Dedifferentiated amniotic fluid mesenchymal stem cell (primary cell): ENCODE results near the gene PIK3C2B.
"Not testable (repeated sequence)": the region's sequence is repeated elsewhere in the genome, so short reads cannot be mapped to it uniquely, and the experiment has no call there.

Experiments used
- DNase-seq: peaks from one replicate; pipeline ENCODE4 v3.0.0-alpha.2; 2016; ENCODE audit errors: extremely low spot score

PIK3C2B gene

GRCh38 chr1:204494281-204495077, at the start of gene PIK3C2B:
TSS of gene PIK3C2B (minus strand) at chr1:204494805. CDS start at chr1:204469802, 25,003 bp downstream.
- peak; percentile 63 for DNase-seq

- no peak for DNase-seq
These were observed 49.7 kb upstream of the PIK3C2B start for GRCh38 chr1:204544321-204544720.

DNA sequence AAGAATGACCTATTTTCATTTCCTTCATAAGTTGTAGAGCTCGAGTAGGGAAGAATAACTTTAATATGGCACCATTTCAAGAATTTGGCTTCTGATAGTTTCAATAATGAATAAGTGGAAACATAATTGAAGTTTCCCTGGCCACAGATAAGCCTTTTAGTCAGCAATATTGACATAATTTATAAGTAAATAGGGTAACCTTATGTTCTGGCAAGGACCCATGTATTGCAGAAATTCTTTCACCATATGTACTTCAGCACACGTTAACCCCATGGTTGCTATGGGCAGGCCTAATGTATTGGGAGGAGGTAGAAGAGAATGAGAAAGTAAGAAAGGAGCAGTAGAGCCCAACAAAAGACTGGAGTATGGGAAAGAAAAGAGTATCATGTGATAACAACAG, 47.0 kb upstream of the PIK3C2B start:
- no peak for DNase-seq

DNA sequence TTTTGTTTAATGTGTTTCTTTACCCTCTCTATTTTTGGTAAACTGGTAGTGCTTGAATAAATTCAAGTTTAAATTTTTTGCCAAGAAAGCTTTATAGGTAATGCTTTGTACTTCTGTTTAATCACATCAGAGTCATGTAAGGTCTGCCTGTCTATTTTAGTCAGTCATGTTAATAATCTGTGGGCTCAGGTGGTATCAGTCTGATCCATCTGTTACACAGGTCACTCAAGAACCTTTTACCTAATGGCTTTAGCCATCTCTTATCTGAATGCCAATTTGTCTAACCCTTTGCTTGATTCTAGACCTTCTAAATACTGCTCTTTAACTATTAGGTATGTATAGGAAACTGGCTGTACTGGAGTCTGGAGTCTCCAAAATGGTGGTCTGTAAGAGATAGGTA, 38.2 kb upstream of the PIK3C2B start:
- DNase-seq, result no peak

GRCh38 chr1:204530932-204531331, 36.3 kb upstream of the PIK3C2B start:
- DNase-seq, result no peak

GRCh38 chr1:204529371-204529895, 34.8 kb upstream of the PIK3C2B start:
- DNase-seq, result no peak

DNA sequence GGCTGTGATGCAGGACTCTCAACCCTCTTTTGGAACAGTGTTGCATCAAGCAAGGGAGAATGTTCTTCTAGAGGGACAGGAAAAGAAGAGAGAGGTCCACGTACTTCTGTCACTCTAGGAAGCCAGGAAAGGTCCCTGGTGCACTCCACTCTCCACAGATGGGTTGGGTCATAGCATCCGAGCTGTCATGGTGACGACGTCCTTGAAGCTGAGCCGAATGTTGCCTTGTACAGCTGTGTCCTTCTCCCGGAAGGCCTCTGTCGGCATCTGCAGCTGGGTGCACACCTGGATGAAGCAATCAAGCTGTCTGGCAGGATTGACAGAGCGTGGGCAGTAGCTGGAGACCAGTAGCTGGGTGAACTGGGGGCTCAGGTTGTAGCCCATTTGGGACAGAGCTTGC, 34.1 kb upstream of the PIK3C2B start:
- DNase-seq, result no peak

- no peak for DNase-seq
These were observed 33.6 kb upstream of the PIK3C2B start for GRCh38 chr1:204528241-204528640.

- no peak for DNase-seq
These were observed 30.4 kb upstream of the PIK3C2B start for GRCh38 chr1:204524986-204525385.

DNA sequence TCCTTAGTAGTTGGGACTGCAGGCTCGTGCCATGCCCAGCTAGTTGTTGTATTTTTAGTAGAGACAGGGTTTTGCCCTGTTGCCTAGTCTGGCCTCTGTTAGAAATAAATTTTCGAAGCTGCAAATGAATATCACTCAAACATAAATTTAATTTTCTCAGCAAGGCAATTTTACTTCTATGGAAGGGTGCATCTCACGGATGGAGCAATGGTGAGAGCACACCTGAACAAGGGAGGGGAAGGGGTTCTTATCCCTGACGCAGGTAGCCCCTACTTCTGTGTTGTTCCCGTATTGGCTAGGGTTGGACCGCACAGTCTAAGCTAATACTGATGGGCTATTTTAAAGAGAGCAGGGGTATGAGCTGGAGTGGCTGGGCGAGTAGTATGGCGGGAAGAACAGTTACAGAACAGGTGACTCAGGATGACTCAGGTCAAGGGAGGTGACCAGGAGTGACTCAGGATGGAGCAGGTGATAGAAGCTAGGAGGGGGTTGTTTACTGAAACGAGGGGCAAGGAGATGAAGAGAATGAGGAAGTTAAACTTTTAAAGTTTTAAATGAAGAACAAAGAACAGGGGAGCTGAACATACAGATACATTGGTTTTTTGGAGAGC, 29.1 kb upstream of the PIK3C2B start:
- DNase-seq, result no peak

- not testable (repeated sequence) for DNase-seq
These were observed 27.4 kb upstream of the PIK3C2B start for GRCh38 chr1:204521941-204522521.

DNA sequence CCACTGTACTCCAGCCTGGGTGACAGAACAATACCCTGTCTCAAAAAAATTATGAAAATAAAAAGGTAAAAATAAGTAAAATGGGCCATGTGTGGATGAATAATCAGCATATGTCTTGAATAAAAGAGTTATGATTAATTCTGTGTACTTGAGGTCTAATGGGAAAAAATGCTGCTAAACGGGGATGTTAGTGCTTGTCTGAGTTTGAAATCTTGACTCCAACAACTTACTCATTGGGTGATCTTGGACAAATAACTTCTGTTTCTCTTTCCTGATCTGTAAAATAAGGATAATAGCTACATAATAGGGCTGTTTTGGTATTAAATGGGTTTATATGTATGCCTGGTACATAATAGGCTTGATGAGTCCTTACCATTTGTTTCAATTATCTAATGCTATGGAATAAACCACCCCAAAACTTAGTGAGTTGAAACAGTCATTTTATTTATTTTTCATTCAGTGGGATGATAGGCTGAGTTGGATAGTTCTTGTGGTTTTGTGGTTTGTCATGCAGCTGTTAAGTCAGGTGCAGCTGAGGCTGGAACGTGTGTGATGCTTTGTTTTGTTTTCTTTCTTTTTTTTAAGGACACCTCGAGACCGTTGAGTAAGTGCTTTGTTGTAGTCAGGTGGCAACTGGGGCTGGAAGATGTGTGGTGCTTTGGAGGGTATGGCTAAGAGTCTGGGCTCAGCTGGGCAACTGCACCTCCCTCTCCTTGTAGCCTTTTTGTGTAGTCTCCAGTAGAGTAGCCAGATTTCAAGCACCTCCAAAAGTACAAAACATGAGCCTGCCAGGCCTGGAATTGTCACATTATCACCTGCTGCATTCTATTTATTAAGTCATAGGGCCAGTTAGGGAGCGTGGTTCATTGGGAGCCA, 26.5 kb upstream of the PIK3C2B start:
- DNase-seq, result no peak

GRCh38 chr1:204517382-204517781, 22.8 kb upstream of the PIK3C2B start:
- DNase-seq, result not testable (repeated sequence)

DNA sequence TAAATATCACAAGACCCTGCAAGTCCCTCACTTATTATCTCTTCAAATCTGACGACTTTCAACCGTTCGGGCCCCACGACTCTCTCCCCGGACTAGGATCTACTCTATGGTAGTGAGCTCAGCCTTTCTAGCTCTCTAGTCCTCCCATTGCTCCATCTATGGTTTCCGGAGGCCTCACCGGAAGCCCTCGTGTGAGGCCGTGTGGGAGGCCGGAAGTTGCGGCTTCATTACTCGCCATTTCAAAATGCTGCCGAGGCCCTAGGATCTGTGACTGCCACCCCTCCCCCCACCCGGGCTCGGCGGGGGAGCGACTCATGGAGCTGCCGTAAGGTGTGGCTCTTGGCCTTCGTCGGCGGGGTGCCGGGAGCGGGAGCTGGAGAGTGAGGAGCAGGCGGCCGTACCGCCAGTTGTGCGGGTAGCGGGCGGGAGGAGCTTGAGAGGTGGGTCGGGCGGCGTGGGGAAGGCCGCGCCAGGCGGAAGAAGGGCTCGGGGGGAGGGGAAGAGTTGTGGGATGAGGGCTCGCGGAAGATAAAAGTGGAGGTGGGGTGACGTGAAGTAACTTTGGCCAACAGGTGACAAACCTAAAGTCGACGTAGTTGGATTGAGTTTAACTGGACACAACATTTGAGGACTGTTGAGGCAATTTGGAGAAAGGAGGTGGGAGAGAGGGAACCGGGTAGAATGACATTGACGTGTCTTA, 21.7 kb upstream of the PIK3C2B start, which contains the start of gene MDM4:
MDM4 (plus strand) TSS at position 227 of the 700 bp plus-strand sequence. CDS start 9,113 bp downstream, outside the sequence.
- peak; percentile 95 for DNase-seq

DNA sequence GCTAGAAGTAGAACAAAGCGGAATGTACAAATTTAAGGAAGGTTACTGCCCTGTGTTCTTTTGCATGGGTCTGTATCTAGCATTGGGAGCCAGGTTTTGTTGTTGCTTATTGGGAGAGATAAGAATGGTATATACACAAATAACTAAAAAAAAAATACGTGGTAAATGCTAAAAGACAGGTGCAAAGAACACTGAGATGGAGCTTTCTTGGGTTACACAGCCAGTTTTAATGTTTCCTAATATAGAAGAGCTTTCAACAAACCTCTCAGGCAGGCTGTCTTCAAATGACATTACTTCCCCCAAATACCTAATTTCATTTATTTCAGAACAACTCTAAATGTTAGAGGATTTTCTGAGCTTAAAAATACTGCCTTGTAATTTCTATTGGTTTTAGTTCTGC, 20.2 kb upstream of the PIK3C2B start:
- DNase-seq, result no peak

- no peak for DNase-seq
These were observed 18.6 kb upstream of the PIK3C2B start for GRCh38 chr1:204513117-204513716.

DNA sequence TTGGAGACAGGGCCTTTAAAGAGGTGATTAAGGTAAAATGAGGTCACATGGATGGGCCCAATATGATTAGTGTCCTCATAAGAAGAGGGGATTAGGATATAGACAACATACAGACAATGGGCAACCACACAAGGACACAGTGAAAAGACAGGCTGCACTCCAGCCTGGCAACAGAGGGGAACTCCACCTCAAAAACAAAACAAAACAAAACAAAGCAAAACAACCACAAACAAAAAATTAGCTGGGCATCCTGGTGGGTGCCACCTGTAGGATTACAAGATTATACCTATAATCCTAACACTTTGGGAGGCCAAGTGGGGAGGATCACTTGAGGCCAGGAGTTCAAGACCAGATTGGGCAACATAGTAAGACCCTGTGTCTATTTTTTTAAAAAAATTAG, 16.8 kb upstream of the PIK3C2B start:
- no peak for DNase-seq

DNA sequence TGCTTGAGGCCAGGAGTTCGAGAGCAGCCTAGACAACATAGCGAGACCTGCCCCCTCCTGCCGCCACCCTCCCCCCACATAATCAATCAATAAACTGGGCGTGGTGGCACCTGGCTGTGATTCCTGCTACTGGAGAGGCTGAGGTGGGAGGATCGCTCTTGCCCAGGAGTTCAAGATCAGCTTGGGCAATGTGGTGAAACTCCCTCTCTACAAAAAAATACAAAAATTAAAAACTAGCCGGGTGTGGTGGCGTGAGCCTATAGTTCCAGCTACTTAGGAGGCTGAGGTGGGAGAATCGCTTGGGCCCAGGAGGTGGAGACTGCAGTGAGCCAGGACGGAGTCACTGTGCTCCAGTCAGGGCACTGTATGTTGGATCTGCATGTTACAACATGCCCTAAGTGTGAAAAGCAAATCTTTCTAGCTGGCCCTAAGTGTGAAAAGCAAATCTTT, 14.6 kb upstream of the PIK3C2B start:
- DNase-seq, result no peak

DNA sequence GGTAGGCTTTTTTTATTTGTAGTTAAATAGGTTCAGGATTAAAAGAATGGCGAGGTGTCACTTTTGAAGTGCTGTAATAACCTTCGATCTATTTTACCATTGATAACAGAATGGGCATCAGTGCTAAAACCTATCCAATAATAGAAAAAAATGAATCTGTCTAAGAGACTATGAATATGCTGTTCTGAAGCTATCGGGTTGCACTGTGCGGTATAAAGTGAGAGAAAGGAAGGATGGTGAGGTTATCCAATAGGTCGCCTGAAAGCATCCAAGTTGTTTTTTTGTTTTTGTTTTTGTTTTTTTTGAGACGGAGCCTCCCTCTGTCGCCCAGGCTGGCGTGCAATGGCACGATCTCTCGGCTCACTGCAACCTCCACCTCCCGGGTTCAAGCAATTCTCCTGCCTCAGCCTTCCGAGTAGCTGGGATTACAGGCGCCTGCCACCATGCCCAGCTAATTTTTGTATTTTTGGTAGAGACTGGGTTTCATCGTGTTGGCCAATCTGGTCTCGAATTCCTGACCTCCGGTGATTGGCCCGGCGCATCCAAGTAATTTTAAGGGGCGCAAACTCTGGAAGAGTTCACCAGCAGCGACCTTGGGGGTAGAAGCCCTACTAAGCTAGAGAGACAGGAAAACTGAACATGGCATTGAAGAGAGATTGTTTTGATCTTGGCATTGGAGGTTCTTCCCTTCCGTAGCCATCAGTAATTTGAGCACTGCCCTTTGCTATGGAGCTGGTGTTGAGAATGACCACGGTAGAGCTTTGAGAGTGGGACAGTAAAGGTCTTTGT, 12.9 kb upstream of the PIK3C2B start:
- no peak for DNase-seq

DNA sequence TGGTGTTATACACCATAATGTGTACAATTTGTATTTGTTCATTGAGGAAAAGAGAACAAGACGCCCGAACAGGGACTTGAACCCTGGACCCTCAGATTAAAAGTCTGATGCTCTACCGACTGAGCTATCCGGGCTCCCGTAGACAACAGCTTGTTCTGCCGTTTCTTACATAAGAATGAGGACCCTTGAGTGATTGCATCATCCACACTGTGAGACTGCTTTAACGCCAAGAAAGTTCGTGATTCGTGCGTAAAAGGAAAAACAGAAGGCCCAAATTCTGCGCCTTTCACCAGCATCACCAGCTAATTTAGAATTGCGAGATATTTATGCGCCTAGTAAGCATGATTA, 12.3 kb upstream of the PIK3C2B start:
- peak; percentile 92 for DNase-seq
